HepG2 (cell line): Measurements from ENCODE around the gene HID1. TPM values are rescaled to one million over a fixed set of nuclear protein-coding genes. Genes with fewer than 3 reads are reported as not detected.

ENCODE experiments used
- ATF7-NPFF ChIP-seq: sonication (generic); formaldehyde crosslinking; IDR thresholded peaks from 2 replicates; pipeline ENCODE4 v1.8.1; 2023; ENCODE audit warnings: mild to moderate bottlenecking, low read depth, missing genetic modification reagents, moderate library complexity
- DZIP1 ChIP-seq: sonication (generic); formaldehyde crosslinking; IDR thresholded peaks from 2 replicates; pipeline ENCODE4 v1.5.0; 2020; ENCODE audit warnings: mild to moderate bottlenecking, missing genetic modification reagents
- ETV6 ChIP-seq: sonication (generic); formaldehyde crosslinking; conservative IDR thresholded peaks from 2 replicates; pipeline ENCODE4 v1.4.0; 2020; ENCODE audit warnings: missing genetic modification reagents
- HNRNPH1 ChIP-seq: fragments of 200-400 bp; formaldehyde crosslinking; optimal IDR thresholded peaks from 2 replicates; pipeline ENCODE3; 2017; ENCODE audit warnings: mild to moderate bottlenecking, low read depth, low read length
- IKZF4 ChIP-seq: sonication (generic); formaldehyde crosslinking; IDR thresholded peaks from 2 replicates; pipeline ENCODE4 v1.5.1; 2020; ENCODE audit warnings: borderline replicate concordance, mild to moderate bottlenecking, low read depth, missing genetic modification reagents; ENCODE audit errors: not compliant biosample characterization
- KLF12 ChIP-seq: sonication (generic); formaldehyde crosslinking; IDR thresholded peaks from 2 replicates; pipeline ENCODE4 v1.4.0; 2020; ENCODE audit warnings: missing genetic modification reagents, borderline replicate concordance
- LCORL ChIP-seq, 2 experiments: fragments of 450-650 bp in 1 of 2; sonication (generic) in 1 of 2; formaldehyde crosslinking in 1 of 2; IDR thresholded peaks; 2 replicates each; pipeline versions ENCODE4 v1.5.0 to v1.6.1; 2017 to 2020; ENCODE audit warnings: antibody characterized with exemption in 1 of 2, missing genetic modification reagents in 1 of 2
- SOX6 ChIP-seq, 2 experiments: fragments of 450-650 bp in 1 of 2; sonication (generic) in 1 of 2; formaldehyde crosslinking in 1 of 2; IDR thresholded peaks; 2 replicates each; pipeline versions ENCODE4 v1.4.0 to v1.6.1; 2017 to 2020; ENCODE audit warnings: antibody characterized with exemption in 1 of 2, mild to moderate bottlenecking in 1 of 2, missing genetic modification reagents in 1 of 2
- TEAD2 ChIP-seq: sonication (generic); formaldehyde crosslinking; IDR thresholded peaks from 2 replicates; pipeline ENCODE4 v1.9.0; 2021; ENCODE audit warnings: missing genetic modification reagents
- TEAD3 ChIP-seq: optimal IDR thresholded peaks from 2 replicates; pipeline ENCODE3; 2016; ENCODE audit warnings: borderline replicate concordance
- ZFP36L2 ChIP-seq: sonication (generic); formaldehyde crosslinking; IDR thresholded peaks from 2 replicates; pipeline ENCODE4 v1.4.0; 2020; ENCODE audit warnings: missing genetic modification reagents
- ZFX ChIP-seq: sonication (generic); formaldehyde crosslinking; IDR thresholded peaks from 2 replicates; pipeline ENCODE4 v1.4.0; 2020; ENCODE audit warnings: mild to moderate bottlenecking, low read depth, missing genetic modification reagents, moderate library complexity
- ZNF12 ChIP-seq: sonication (generic); formaldehyde crosslinking; IDR thresholded peaks from 2 replicates; pipeline ENCODE4 v1.5.0; 2020; ENCODE audit warnings: missing genetic modification reagents
- ZNF251 ChIP-seq: sonication (generic); formaldehyde crosslinking; IDR thresholded peaks from 2 replicates; pipeline ENCODE4 v1.9.0; 2021; ENCODE audit warnings: mild to moderate bottlenecking, missing genetic modification reagents
- ZNF501 ChIP-seq: sonication (generic); formaldehyde crosslinking; IDR thresholded peaks from 2 replicates; pipeline ENCODE4 v1.5.1; 2020; ENCODE audit warnings: mild to moderate bottlenecking, moderate library complexity, missing genetic modification reagents
- ZNF563 ChIP-seq: sonication (generic); formaldehyde crosslinking; IDR thresholded peaks from 2 replicates; pipeline ENCODE4 v1.8.0; 2022; ENCODE audit warnings: mild to moderate bottlenecking, moderate library complexity, missing genetic modification reagents
- ZNF766 ChIP-seq: sonication (generic); formaldehyde crosslinking; IDR thresholded peaks from 2 replicates; pipeline ENCODE4 v1.5.0; 2020; ENCODE audit warnings: missing genetic modification reagents, borderline replicate concordance
- polyA plus RNA-seq, 8 experiments: library from polyadenylated mRNA; depleted of rRNA in 3 of 8; stranded (reverse) in 7 of 8; unstranded in 1 of 8; fragments of >200 nt; fragmentation: Illumina TruSeq in 4 of 8; extraction: Trizol in 4 of 8; gene quantifications; 2 replicates each; pipeline versions ENCODE4 v1.2.1 to v1.2.3, GENCODE V29; 2011 to 2016; ENCODE audit warnings: low read depth in 4 of 8, missing spikeins in 1 of 8, mixed read lengths in 1 of 8; ENCODE audit not compliant: insufficient read depth in 1 of 8
- total RNA-seq, 5 experiments: library from RNA; depleted of rRNA; stranded (reverse); fragments of >200 nt; fragmentation: Illumina TruSeq; extraction: Trizol; gene quantifications; 2 replicates each; pipeline ENCODE4 v1.2.3, GENCODE V29; 2016; ENCODE audit warnings: low read depth in 1 of 5
- TF ChIP-seq, protein P1 (sequence below): sonication (generic); formaldehyde crosslinking; IDR thresholded peaks from 2 replicates; pipeline ENCODE4 v1.8.1; 2023; ENCODE audit warnings: mild to moderate bottlenecking, inconsistent platforms, moderate library complexity, missing genetic modification reagents, borderline replicate concordance
- TF ChIP-seq, protein P2 (sequence below): sonication (generic); formaldehyde crosslinking; IDR thresholded peaks from 2 replicates; pipeline ENCODE4 v1.4.0; 2020; ENCODE audit warnings: missing genetic modification reagents
- TF ChIP-seq, protein P3 (sequence below): sonication (generic); formaldehyde crosslinking; IDR thresholded peaks from 2 replicates; pipeline ENCODE4 v1.8.0; 2022; ENCODE audit warnings: missing genetic modification reagents, mild to moderate bottlenecking, inconsistent platforms, borderline replicate concordance
- TF ChIP-seq, protein P4 (sequence below), 2 experiments: fragments of 450-650 bp in 1 of 2; sonication (generic) in 1 of 2; formaldehyde crosslinking; IDR thresholded peaks; 2 replicates each; pipeline versions ENCODE4 v1.5.0 to v1.8.0; 2020 to 2022; ENCODE audit warnings: mild to moderate bottlenecking in 1 of 2, missing genetic modification reagents in 1 of 2

The HID1 gene
- total and polyA plus RNA-seq, 2 of the 13 experiments (the other 11 are each of a cell fraction or from before 2014, with no cell fraction given): 2.1 to 10.6 TPM

- TF ChIP-seq, protein P1, sequence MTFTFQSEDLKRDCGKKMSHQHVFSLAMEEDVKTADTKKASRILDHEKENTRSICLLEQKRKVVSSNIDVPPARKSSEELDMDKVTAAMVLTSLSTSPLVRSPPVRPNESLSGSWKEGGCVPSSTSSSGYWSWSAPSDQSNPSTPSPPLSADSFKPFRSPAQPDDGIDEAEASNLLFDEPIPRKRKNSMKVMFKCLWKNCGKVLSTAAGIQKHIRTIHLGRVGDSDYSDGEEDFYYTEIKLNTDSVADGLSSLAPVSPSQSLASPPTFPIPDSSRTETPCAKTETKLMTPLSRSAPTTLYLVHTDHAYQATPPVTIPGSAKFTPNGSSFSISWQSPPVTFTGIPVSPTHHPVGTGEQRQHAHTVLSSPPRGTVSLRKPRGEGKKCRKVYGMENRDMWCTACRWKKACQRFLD (CRISPR knock-in tag): no peak
- TF ChIP-seq ZNF563 (peak; percentile 13; the same call in 1 of the 2 replicates), TEAD2 (CRISPR knock-in tag) (no peak), DZIP1 (CRISPR knock-in tag) (0 out of 2 replicates have a peak, but pooled peaks have one; percentile 21), ZFP36L2 (CRISPR knock-in tag) (no peak), IKZF4 (peak; percentile 43), HNRNPH1 (no peak), ZNF501 (CRISPR knock-in tag) (peak; percentile 51; the same call in 1 of the 2 replicates), SOX6 (IDR thresholded peaks at IDR 0.05) (no peak), SOX6 (CRISPR knock-in tag; IDR thresholded peaks at IDR 0.05) (no peak), KLF12 (CRISPR knock-in tag) (0 out of 2 replicates have a peak, but pooled peaks have one; percentile 21), ETV6 (CRISPR knock-in tag) (0 out of 2 replicates have a peak, but pooled peaks have one; percentile 24), ATF7-NPFF (CRISPR knock-in tag) (no peak; the same call in 1 of the 2 replicates), TEAD3 (CRISPR knock-in tag) (no peak), ZNF766 (CRISPR knock-in tag) (no peak), ZFX (CRISPR knock-in tag) (peak; percentile 43; the same call in 1 of the 2 replicates), LCORL (IDR thresholded peaks at IDR 0.05) (no peak), LCORL (CRISPR knock-in tag; IDR thresholded peaks at IDR 0.05) (no peak), ZNF12 (no peak), ZNF251 (CRISPR knock-in tag) (no peak)
- TF ChIP-seq, protein P2, sequence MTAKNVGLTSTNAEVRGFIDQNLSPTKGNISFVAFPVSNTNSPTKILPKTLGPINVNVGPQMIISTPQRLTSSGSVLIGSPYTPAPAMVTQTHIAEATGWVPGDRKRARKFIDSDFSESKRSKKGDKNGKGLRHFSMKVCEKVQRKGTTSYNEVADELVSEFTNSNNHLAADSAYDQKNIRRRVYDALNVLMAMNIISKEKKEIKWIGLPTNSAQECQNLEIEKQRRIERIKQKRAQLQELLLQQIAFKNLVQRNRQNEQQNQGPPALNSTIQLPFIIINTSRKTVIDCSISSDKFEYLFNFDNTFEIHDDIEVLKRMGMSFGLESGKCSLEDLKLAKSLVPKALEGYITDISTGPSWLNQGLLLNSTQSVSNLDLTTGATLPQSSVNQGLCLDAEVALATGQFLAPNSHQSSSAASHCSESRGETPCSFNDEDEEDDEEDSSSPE (CRISPR knock-in tag): no peak; the same call in 1 of the 2 replicates
- TF ChIP-seq, protein P3, sequence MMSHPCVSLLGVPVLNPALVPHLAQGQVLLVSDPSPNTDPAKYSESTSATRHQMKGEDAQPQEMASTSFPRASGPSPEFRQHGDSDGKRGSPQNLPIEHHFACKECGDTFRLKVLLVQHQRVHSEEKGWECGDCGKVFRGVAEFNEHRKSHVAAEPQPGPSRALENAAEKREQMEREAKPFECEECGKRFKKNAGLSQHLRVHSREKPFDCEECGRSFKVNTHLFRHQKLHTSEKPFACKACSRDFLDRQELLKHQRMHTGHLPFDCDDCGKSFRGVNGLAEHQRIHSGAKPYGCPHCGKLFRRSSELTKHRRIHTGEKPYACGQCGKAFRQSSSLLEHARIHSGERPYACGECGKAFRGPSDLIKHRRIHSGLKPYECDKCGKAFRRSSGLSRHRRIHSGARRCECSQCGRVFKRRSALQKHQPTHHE: no peak
- TF ChIP-seq, protein P4, sequence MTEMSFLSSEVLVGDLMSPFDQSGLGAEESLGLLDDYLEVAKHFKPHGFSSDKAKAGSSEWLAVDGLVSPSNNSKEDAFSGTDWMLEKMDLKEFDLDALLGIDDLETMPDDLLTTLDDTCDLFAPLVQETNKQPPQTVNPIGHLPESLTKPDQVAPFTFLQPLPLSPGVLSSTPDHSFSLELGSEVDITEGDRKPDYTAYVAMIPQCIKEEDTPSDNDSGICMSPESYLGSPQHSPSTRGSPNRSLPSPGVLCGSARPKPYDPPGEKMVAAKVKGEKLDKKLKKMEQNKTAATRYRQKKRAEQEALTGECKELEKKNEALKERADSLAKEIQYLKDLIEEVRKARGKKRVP (CRISPR knock-in tag; IDR thresholded peaks at IDR 0.05): no peak
These were observed 15.6 kb upstream of the HID1 start (continued) for GRCh38 chr17:74987909-74988711.
